ENCODE data around the gene ASMTL.

The ASMTL gene

GRCh38 chrX:1453395-1453783, 680 bp upstream of the ASMTL start:
- TF ChIP-seq EZH2phosphoT487 (conservative IDR thresholded peaks at IDR 0.05; ENCODE audit: low read length) = no peak
- TF ChIP-seq CTCF (IDR thresholded peaks at IDR 0.05; ENCODE audit: insufficient read depth, low read length, poor library complexity, severe bottlenecking) = no peak
- Histone ChIP-seq H2AFZ (ENCODE audit: low read depth, low read length, severe bottlenecking) (no peak overlapping the region), H3K27ac (ENCODE audit: low read depth, low read length) (peak overlapping the region; percentile 48; the same call in 1 of the 2 replicates), H3F3A (ENCODE audit: insufficient read depth) (peaks cover 20% of the 10 kb centered on the region), H3K79me2 (ENCODE audit: insufficient read depth, low read length) (peaks cover 28% of the 10 kb centered on the region), H3K9me2 (replicated peaks; ENCODE audit: insufficient read depth, low read length) (no peaks in the 10 kb centered on the region), H3K4me2 (ENCODE audit: low read depth, low read length, poor library complexity, severe bottlenecking) (peak overlapping the region; percentile 40), H3K27me3 (ENCODE audit: low read length) (no peaks in the 10 kb centered on the region), H3K9ac (ENCODE audit: low read length) (no peak overlapping the region), H3K36me3 (ENCODE audit: low read length) (no peaks in the 10 kb centered on the region), H3K4me3 (ENCODE audit: insufficient read depth, low read length, poor library complexity, severe bottlenecking) (no peak overlapping the region), H3K9me3 (ENCODE audit: insufficient read depth, low read length) (no peaks in the 10 kb centered on the region), H4K20me1 (ENCODE audit: low read depth, low read length) (no peaks in the 10 kb centered on the region)

- H3K27me3 ChIP-seq (ENCODE audit: low read length) = no peaks in the 10 kb centered on the region
- no peak for TF ChIP-seq EZH2phosphoT487 (conservative IDR thresholded peaks at IDR 0.05; ENCODE audit: low read length)
- TF ChIP-seq CTCF (IDR thresholded peaks at IDR 0.05; ENCODE audit: insufficient read depth, low read length, poor library complexity, severe bottlenecking) = no peak
- H3K79me2 ChIP-seq (ENCODE audit: insufficient read depth, low read length) = peaks cover 28% of the 10 kb centered on the region
These were observed 821 bp downstream of the ASMTL start for GRCh38 chrX:1451661-1452515.

DNA sequence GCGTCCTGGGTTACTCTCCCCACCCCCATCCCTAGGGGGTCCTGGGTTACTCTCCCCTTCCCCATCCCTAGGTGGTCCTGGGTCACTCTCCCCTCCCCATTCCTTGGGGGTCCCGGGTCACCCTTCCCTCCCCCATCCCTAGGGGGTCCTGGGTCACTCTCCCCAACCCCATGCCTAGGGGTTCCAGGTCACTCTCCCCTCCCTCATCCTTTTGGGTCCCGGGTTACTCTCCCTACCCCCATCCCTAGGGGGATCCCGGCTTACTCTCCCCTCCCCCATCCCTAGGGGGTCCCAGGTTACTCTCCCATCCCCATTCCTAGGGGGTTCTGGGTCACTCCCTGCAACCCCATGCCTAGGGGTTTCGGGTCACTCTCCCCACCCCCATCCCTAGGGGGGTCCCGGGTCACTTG, 1.5 kb downstream of the ASMTL start:
- no peak overlapping the region for H3K27ac ChIP-seq (ENCODE audit: low read depth, low read length)

More at GRCh38 chrX:1451661-1452515, 821 bp downstream of the ASMTL start:
- no peak overlapping the region for H2AFZ ChIP-seq (ENCODE audit: low read depth, low read length, severe bottlenecking)
- no peaks in the 10 kb centered on the region for H3K9me3 ChIP-seq (ENCODE audit: insufficient read depth, low read length)
- no peak overlapping the region for H3K27ac ChIP-seq (ENCODE audit: low read depth, low read length)
- H3K9ac ChIP-seq (ENCODE audit: low read length) = peak overlapping the region; percentile 72
- peaks cover 15% of the 10 kb centered on the region for H3F3A ChIP-seq (ENCODE audit: insufficient read depth)
- no peaks in the 10 kb centered on the region for H4K20me1 ChIP-seq (ENCODE audit: low read depth, low read length)
- no peaks in the 10 kb centered on the region for H3K9me2 ChIP-seq (replicated peaks; ENCODE audit: insufficient read depth, low read length)
- H3K4me2 ChIP-seq (ENCODE audit: low read depth, low read length, poor library complexity, severe bottlenecking) = peak overlapping the region; percentile 57
- no peaks in the 10 kb centered on the region for H3K36me3 ChIP-seq (ENCODE audit: low read length)
- peak overlapping the region; percentile 67 for H3K4me3 ChIP-seq (ENCODE audit: insufficient read depth, low read length, poor library complexity, severe bottlenecking)

More for the DNA sequence above, 1.5 kb downstream of the ASMTL start:
- H2AFZ ChIP-seq (ENCODE audit: low read depth, low read length, severe bottlenecking) = no peak overlapping the region
- H3K4me3 ChIP-seq (ENCODE audit: insufficient read depth, low read length, poor library complexity, severe bottlenecking) = no peak overlapping the region
- peaks cover 28% of the 10 kb centered on the region for H3K79me2 ChIP-seq (ENCODE audit: insufficient read depth, low read length)
- H3K9me3 ChIP-seq (ENCODE audit: insufficient read depth, low read length) = no peaks in the 10 kb centered on the region
- no peaks in the 10 kb centered on the region for H3K9me2 ChIP-seq (replicated peaks; ENCODE audit: insufficient read depth, low read length)
- peaks cover 15% of the 10 kb centered on the region; the same call in 1 of the 2 replicates for H3F3A ChIP-seq (ENCODE audit: insufficient read depth)
- no peaks in the 10 kb centered on the region for H4K20me1 ChIP-seq (ENCODE audit: low read depth, low read length)
- H3K36me3 ChIP-seq (ENCODE audit: low read length) = no peaks in the 10 kb centered on the region
- no peak overlapping the region for H3K9ac ChIP-seq (ENCODE audit: low read length)
- no peak for TF ChIP-seq EZH2phosphoT487 (conservative IDR thresholded peaks at IDR 0.05; ENCODE audit: low read length)
- TF ChIP-seq CTCF (IDR thresholded peaks at IDR 0.05; ENCODE audit: insufficient read depth, low read length, poor library complexity, severe bottlenecking) = no peak
- peak overlapping the region; percentile 57 for H3K4me2 ChIP-seq (ENCODE audit: low read depth, low read length, poor library complexity, severe bottlenecking)
- no peaks in the 10 kb centered on the region for H3K27me3 ChIP-seq (ENCODE audit: low read length)

Measured in SU-DHL-6 (cell line).